ENCODE results near the gene CLEC9A. TPM values are rescaled to one million over a fixed set of nuclear protein-coding genes. Genes with fewer than 3 reads are reported as not detected.

Gene CLEC9A
- total RNA-seq, 1 experiment from 2014 or later = not detected

DNA sequence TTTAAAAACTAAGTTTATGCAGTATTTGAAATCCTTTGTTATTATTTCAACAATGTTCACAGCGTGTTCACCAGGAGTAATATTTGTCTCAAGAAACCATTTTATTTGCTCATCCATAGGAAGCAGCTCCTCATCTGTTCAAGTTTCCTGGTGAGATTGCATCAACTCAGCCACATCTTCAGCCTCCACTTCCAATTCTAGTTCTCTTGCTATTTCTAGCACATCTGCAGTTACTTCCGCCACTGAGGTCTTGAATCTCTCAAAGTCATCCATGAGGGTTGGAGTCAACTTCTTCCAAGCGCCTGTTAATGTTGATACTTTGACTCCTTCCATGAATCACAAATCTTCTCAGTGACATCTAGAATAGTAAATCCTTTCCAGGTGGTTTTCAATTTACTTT lies 18.0 kb downstream of the CLEC9A start:
- Histone ChIP-seq H3K27me3 (ENCODE audit: low read length) (peaks cover 45% of the 10 kb centered on the region), H3K4me2 (ENCODE audit: low read length) (no peak overlapping the region), H3K27ac (ENCODE audit: low read length) (no peak overlapping the region), H3K4me3 (ENCODE audit: low read length) (no peak overlapping the region), H3K9ac (ENCODE audit: low read length) (no peak overlapping the region), H3K36me3 (ENCODE audit: low read depth, low read length) (no peaks in the 10 kb centered on the region), H2AFZ (ENCODE audit: low read length) (no peak overlapping the region), H3K9me3 (ENCODE audit: low read length) (no peaks in the 10 kb centered on the region), H3K4me1 (ENCODE audit: insufficient read depth, low read length) (no peaks in the 10 kb centered on the region), H3K79me2 (ENCODE audit: low read length) (no peaks in the 10 kb centered on the region), H3F3A (ENCODE audit: low read length, unreplicated experiment) (no peaks in the 10 kb centered on the region), H4K20me1 (ENCODE audit: low read length) (no peaks in the 10 kb centered on the region), H3K9me2 (replicated peaks; ENCODE audit: low read length) (no peaks in the 10 kb centered on the region)
- TF ChIP-seq, protein P1, sequence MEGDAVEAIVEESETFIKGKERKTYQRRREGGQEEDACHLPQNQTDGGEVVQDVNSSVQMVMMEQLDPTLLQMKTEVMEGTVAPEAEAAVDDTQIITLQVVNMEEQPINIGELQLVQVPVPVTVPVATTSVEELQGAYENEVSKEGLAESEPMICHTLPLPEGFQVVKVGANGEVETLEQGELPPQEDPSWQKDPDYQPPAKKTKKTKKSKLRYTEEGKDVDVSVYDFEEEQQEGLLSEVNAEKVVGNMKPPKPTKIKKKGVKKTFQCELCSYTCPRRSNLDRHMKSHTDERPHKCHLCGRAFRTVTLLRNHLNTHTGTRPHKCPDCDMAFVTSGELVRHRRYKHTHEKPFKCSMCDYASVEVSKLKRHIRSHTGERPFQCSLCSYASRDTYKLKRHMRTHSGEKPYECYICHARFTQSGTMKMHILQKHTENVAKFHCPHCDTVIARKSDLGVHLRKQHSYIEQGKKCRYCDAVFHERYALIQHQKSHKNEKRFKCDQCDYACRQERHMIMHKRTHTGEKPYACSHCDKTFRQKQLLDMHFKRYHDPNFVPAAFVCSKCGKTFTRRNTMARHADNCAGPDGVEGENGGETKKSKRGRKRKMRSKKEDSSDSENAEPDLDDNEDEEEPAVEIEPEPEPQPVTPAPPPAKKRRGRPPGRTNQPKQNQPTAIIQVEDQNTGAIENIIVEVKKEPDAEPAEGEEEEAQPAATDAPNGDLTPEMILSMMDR (conservative IDR thresholded peaks at IDR 0.05; ENCODE audit: low read depth, low read length) = no peak
- TF ChIP-seq EZH2phosphoT487 (IDR thresholded peaks at IDR 0.05; ENCODE audit: borderline replicate concordance, low read length) = no peak
- TF ChIP-seq EZH2 (IDR thresholded peaks at IDR 0.05; ENCODE audit: low read length, unreplicated experiment) = no peak
- POLR2A ChIA-PET (ENCODE audit: unreplicated experiment) = interaction anchor here (0.7 kb wide), 1 partner anchor 179 kb away, joined by 4 read pairs; no protein-coding TSS in a partner anchor
- ATAC-seq (no peak), DNase-seq (no peak)
- no TSS peak for BruUV-seq (replicated peaks)
- CTCF ChIA-PET = no interaction called here
- intact Hi-C loops (cut with micrococcal nuclease) = no loop called here

DNA sequence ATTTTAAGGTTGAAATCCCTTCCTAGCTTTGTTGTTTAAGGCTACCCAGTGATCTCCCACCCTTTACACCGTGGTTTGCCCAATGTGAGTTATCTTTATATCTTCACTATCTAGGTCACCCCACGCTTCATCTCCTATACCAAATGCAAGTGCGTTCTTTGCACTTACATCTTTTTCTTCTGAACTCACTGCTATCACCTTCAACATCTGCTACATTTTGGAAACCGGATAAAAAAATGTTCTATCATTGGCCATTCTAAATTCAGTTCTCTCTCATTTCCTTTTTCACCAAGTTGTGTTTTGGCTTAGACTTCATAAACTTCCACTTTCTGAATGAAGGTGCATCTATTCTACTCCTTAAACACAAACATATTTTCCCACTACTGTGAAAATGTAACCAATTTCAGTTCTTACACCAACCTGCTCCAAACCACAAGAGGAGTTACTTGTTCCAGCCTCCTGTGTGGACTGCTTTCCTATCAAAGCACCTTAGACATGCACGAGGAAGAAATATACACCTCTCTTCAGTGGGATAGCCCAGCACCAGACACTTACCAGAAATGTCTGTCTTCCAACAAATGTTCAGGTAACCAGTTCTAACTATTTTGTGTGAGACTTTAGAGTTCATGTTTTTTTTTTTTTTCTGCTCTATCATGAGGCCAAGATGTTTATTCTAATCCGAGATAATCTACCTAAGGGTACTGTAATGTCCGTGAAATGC lies 21.9 kb downstream of the CLEC9A start:
- Histone ChIP-seq H3K27me3 (ENCODE audit: low read length) (peaks cover 29% of the 10 kb centered on the region), H3K4me2 (ENCODE audit: low read length) (no peak overlapping the region), H3F3A (ENCODE audit: low read length, unreplicated experiment) (no peaks in the 10 kb centered on the region), H4K20me1 (ENCODE audit: low read length) (no peaks in the 10 kb centered on the region), H3K79me2 (ENCODE audit: low read length) (no peaks in the 10 kb centered on the region), H2AFZ (ENCODE audit: low read length) (no peak overlapping the region), H3K4me3 (ENCODE audit: low read length) (no peak overlapping the region), H3K9me2 (replicated peaks; ENCODE audit: low read length) (no peaks in the 10 kb centered on the region), H3K9ac (ENCODE audit: low read length) (no peak overlapping the region), H3K9me3 (ENCODE audit: low read length) (no peaks in the 10 kb centered on the region), H3K36me3 (ENCODE audit: low read depth, low read length) (no peaks in the 10 kb centered on the region), H3K4me1 (ENCODE audit: insufficient read depth, low read length) (no peaks in the 10 kb centered on the region), H3K27ac (ENCODE audit: low read length) (no peak overlapping the region)
- no peak for TF ChIP-seq EZH2phosphoT487 (IDR thresholded peaks at IDR 0.05; ENCODE audit: borderline replicate concordance, low read length)
- no peak for TF ChIP-seq EZH2 (IDR thresholded peaks at IDR 0.05; ENCODE audit: low read length, unreplicated experiment)
- TF ChIP-seq, protein P1 (conservative IDR thresholded peaks at IDR 0.05; ENCODE audit: low read depth, low read length) = no peak
- BruUV-seq (replicated peaks) = no TSS peak
- CTCF ChIA-PET = no interaction called here
- no peak for ATAC-seq
- intact Hi-C loops (cut with micrococcal nuclease) = no loop called here
- no peak for DNase-seq
- POLR2A ChIA-PET (ENCODE audit: unreplicated experiment) = no interaction called here

DNA sequence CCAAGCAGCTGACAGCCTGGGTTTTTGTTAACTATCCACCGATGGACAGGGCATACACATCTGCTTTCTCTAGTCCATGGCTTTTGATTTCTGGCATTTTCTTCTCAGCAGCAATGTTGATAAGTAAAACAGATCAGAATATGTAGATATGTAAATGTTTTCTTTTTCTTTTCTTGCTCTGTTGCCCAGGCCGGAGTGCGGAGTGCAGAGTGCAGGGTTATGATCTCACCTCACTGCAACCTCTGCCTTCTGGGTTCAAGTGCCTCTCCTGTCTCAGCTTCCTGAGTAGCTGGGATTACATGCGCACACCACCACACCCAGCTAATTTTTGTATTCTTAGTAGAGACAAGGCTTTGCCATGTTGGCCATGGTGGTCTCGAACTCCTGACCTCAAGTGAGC lies 27.9 kb downstream of the CLEC9A start:
- no peak for TF ChIP-seq EZH2 (IDR thresholded peaks at IDR 0.05; ENCODE audit: low read length, unreplicated experiment)
- TF ChIP-seq EZH2phosphoT487 (IDR thresholded peaks at IDR 0.05; ENCODE audit: borderline replicate concordance, low read length) = no peak
- TF ChIP-seq, protein P1 (conservative IDR thresholded peaks at IDR 0.05; ENCODE audit: low read depth, low read length) = no peak
- Histone ChIP-seq H3K4me3 (ENCODE audit: low read length) (no peak overlapping the region), H3K79me2 (ENCODE audit: low read length) (no peaks in the 10 kb centered on the region), H3K9me3 (ENCODE audit: low read length) (no peaks in the 10 kb centered on the region), H3F3A (ENCODE audit: low read length, unreplicated experiment) (no peaks in the 10 kb centered on the region), H3K27ac (ENCODE audit: low read length) (no peak overlapping the region), H2AFZ (ENCODE audit: low read length) (no peak overlapping the region), H3K27me3 (ENCODE audit: low read length) (peaks cover 37% of the 10 kb centered on the region), H3K4me2 (ENCODE audit: low read length) (no peak overlapping the region), H3K36me3 (ENCODE audit: low read depth, low read length) (no peaks in the 10 kb centered on the region), H3K9ac (ENCODE audit: low read length) (no peak overlapping the region), H4K20me1 (ENCODE audit: low read length) (no peaks in the 10 kb centered on the region), H3K9me2 (replicated peaks; ENCODE audit: low read length) (no peaks in the 10 kb centered on the region), H3K4me1 (ENCODE audit: insufficient read depth, low read length) (no peaks in the 10 kb centered on the region)
- no TSS peak for BruUV-seq (replicated peaks)
- DNase-seq (no peak), ATAC-seq (no peak)
- ChIA-PET CTCF (no interaction called here), POLR2A (ENCODE audit: unreplicated experiment) (no interaction called here)
- intact Hi-C loops (cut with micrococcal nuclease) = no loop called here
